ENCODE data around the gene IL20RB.
A peak's percentile ranks its signal among the peaks of the same experiment; 100 is the strongest.
"Not testable (repeated sequence)": the region's sequence is repeated elsewhere in the genome, so short reads cannot be mapped to it uniquely, and the experiment has no call there.

The IL20RB gene

GRCh38 chr3:136987398-136987980, 29.7 kb downstream of the IL20RB start:
- not testable (repeated sequence) for DNase-seq (ENCODE audit: low spot score)

- no peak for DNase-seq (ENCODE audit: low spot score)
These were observed 30.9 kb downstream of the IL20RB start for GRCh38 chr3:136988651-136989050.

GRCh38 chr3:136989781-136990524, 32.2 kb downstream of the IL20RB start:
- no peak for DNase-seq (ENCODE audit: low spot score)

GRCh38 chr3:136990826-136991225, 33.0 kb downstream of the IL20RB start:
- no peak for DNase-seq (ENCODE audit: low spot score)

GRCh38 chr3:136992115-136992514, 34.3 kb downstream of the IL20RB start:
- DNase-seq (ENCODE audit: low spot score), result no peak

GRCh38 chr3:136994772-136995516, 37.2 kb downstream of the IL20RB start:
- DNase-seq (ENCODE audit: low spot score), result peak; percentile 90

GRCh38 chr3:136995652-136996051, 37.9 kb downstream of the IL20RB start:
- DNase-seq (ENCODE audit: low spot score), result peak; percentile 32

GRCh38 chr3:137000039-137000438, 42.3 kb downstream of the IL20RB start:
- DNase-seq (ENCODE audit: low spot score), result no peak

- DNase-seq (ENCODE audit: low spot score), result not testable (repeated sequence)
These were observed 49.6 kb downstream of the IL20RB start for GRCh38 chr3:137007376-137007775.

GRCh38 chr3:137008131-137008530, 50.3 kb downstream of the IL20RB start:
- DNase-seq (ENCODE audit: low spot score), result no peak

- no peak for DNase-seq (ENCODE audit: low spot score)
These were observed 51.2 kb downstream of the IL20RB start for GRCh38 chr3:137008976-137009375.

GRCh38 chr3:137010137-137010536, 52.4 kb downstream of the IL20RB start:
- no peak for DNase-seq (ENCODE audit: low spot score)

GRCh38 chr3:137011153-137011552, 53.4 kb downstream of the IL20RB start:
- DNase-seq (ENCODE audit: low spot score), result no peak

- DNase-seq (ENCODE audit: low spot score), result peak; percentile 86
These were observed 54.3 kb downstream of the IL20RB start for GRCh38 chr3:137012097-137012501.

GRCh38 chr3:137013951-137014688, 56.3 kb downstream of the IL20RB start:
- peak; percentile 90 for DNase-seq (ENCODE audit: low spot score)

GRCh38 chr3:137017316-137017715, 59.5 kb downstream of the IL20RB start:
- DNase-seq (ENCODE audit: low spot score), result not testable (repeated sequence)

- DNase-seq (ENCODE audit: low spot score), result no peak
These were observed 62.5 kb downstream of the IL20RB start for GRCh38 chr3:137020315-137020714.

GRCh38 chr3:137020888-137021287, 63.1 kb downstream of the IL20RB start:
- DNase-seq (ENCODE audit: low spot score), result no peak

GRCh38 chr3:137024348-137024747, 66.6 kb downstream of the IL20RB start:
- no peak for DNase-seq (ENCODE audit: low spot score)

- DNase-seq (ENCODE audit: low spot score), result no peak
These were observed 68.9 kb downstream of the IL20RB start for GRCh38 chr3:137026701-137027100.

GRCh38 chr3:137032465-137033120, 74.8 kb downstream of the IL20RB start:
- peak; percentile 91 for DNase-seq (ENCODE audit: low spot score)

- DNase-seq (ENCODE audit: low spot score), result peak; percentile 52
These were observed 77.8 kb downstream of the IL20RB start for GRCh38 chr3:137035631-137036030.
